ENCODE results near the gene ACTL6B. TPM values are rescaled to one million over a fixed set of nuclear protein-coding genes. Genes with fewer than 3 reads are reported as not detected.

Gene ACTL6B
- total and polyA plus RNA-seq, 9 of the 15 experiments (the other 6 are each of a cell fraction or from before 2014, with no cell fraction given): not detected

GRCh38 chr7:100655908-100656674, at the start of gene ACTL6B (continued):
- peak; percentile 67 for TF ChIP-seq CREM (IDR thresholded peaks at IDR 0.05; ENCODE audit: low read depth)
- TF ChIP-seq ZNF695 (CRISPR knock-in tag; IDR thresholded peaks at IDR 0.05): no peak
- no peak for TF ChIP-seq IRF2 (CRISPR knock-in tag; IDR thresholded peaks at IDR 0.05)
- 0 out of 2 replicates have a peak, but pooled peaks have one; percentile 17 for TF ChIP-seq SPI1 (IDR thresholded peaks at IDR 0.05; ENCODE audit: borderline replicate concordance, low read depth, low read length)
- peak; percentile 74 for TF ChIP-seq SOX6 (IDR thresholded peaks at IDR 0.05)
- TF ChIP-seq ZSCAN29 (IDR thresholded peaks at IDR 0.05): no peak
- peak; percentile 81 for TF ChIP-seq ZNF197 (CRISPR knock-in tag; IDR thresholded peaks at IDR 0.05; ENCODE audit: low read depth)
- no peak for TF ChIP-seq GABPA (tag; conservative IDR thresholded peaks at IDR 0.05; ENCODE audit: low read depth)
- TF ChIP-seq FOXA3 (CRISPR knock-in tag; conservative IDR thresholded peaks at IDR 0.05 in 1 of 2, IDR thresholded peaks at IDR 0.05 in 1 of 2): peak in 1 of 2 experiments; percentile 84; a peak in 2 of 4 replicates
- TF ChIP-seq, protein P1, sequence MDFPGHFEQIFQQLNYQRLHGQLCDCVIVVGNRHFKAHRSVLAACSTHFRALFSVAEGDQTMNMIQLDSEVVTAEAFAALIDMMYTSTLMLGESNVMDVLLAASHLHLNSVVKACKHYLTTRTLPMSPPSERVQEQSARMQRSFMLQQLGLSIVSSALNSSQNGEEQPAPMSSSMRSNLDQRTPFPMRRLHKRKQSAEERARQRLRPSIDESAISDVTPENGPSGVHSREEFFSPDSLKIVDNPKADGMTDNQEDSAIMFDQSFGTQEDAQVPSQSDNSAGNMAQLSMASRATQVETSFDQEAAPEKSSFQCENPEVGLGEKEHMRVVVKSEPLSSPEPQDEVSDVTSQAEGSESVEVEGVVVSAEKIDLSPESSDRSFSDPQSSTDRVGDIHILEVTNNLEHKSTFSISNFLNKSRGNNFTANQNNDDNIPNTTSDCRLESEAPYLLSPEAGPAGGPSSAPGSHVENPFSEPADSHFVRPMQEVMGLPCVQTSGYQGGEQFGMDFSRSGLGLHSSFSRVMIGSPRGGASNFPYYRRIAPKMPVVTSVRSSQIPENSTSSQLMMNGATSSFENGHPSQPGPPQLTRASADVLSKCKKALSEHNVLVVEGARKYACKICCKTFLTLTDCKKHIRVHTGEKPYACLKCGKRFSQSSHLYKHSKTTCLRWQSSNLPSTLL (IDR thresholded peaks at IDR 0.05): peak; percentile 99
- no peak for TF ChIP-seq DPF2 (IDR thresholded peaks at IDR 0.05)
- TF ChIP-seq, protein P2, sequence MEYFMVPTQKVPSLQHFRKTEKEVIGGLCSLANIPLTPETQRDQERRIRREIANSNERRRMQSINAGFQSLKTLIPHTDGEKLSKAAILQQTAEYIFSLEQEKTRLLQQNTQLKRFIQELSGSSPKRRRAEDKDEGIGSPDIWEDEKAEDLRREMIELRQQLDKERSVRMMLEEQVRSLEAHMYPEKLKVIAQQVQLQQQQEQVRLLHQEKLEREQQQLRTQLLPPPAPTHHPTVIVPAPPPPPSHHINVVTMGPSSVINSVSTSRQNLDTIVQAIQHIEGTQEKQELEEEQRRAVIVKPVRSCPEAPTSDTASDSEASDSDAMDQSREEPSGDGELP (CRISPR knock-in tag; IDR thresholded peaks at IDR 0.05; ENCODE audit: borderline replicate concordance): peak; percentile 95
- no peak for TF ChIP-seq RBBP5 (IDR thresholded peaks at IDR 0.05; ENCODE audit: borderline replicate concordance, insufficient read depth, low read length, poor library complexity, severe bottlenecking)
- TF ChIP-seq, protein P3, sequence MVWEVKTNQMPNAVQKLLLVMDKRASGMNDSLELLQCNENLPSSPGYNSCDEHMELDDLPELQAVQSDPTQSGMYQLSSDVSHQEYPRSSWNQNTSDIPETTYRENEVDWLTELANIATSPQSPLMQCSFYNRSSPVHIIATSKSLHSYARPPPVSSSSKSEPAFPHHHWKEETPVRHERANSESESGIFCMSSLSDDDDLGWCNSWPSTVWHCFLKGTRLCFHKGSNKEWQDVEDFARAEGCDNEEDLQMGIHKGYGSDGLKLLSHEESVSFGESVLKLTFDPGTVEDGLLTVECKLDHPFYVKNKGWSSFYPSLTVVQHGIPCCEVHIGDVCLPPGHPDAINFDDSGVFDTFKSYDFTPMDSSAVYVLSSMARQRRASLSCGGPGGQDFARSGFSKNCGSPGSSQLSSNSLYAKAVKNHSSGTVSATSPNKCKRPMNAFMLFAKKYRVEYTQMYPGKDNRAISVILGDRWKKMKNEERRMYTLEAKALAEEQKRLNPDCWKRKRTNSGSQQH (CRISPR knock-in tag; IDR thresholded peaks at IDR 0.05): no peak
- TF ChIP-seq ARID4B (CRISPR knock-in tag; IDR thresholded peaks at IDR 0.05): peak; percentile 95
- TF ChIP-seq ZNF316 (IDR thresholded peaks at IDR 0.05): no peak
- TF ChIP-seq TEAD2 (tag; IDR thresholded peaks at IDR 0.05): no peak
- TF ChIP-seq ZNF445 (CRISPR knock-in tag; IDR thresholded peaks at IDR 0.05; ENCODE audit: low read depth): no peak
- no peak for TF ChIP-seq MTA2 (IDR thresholded peaks at IDR 0.05; ENCODE audit: low read depth)

All from K562 (cell line).